ENCODE measurements around the gene ADORA2B.

DNA sequence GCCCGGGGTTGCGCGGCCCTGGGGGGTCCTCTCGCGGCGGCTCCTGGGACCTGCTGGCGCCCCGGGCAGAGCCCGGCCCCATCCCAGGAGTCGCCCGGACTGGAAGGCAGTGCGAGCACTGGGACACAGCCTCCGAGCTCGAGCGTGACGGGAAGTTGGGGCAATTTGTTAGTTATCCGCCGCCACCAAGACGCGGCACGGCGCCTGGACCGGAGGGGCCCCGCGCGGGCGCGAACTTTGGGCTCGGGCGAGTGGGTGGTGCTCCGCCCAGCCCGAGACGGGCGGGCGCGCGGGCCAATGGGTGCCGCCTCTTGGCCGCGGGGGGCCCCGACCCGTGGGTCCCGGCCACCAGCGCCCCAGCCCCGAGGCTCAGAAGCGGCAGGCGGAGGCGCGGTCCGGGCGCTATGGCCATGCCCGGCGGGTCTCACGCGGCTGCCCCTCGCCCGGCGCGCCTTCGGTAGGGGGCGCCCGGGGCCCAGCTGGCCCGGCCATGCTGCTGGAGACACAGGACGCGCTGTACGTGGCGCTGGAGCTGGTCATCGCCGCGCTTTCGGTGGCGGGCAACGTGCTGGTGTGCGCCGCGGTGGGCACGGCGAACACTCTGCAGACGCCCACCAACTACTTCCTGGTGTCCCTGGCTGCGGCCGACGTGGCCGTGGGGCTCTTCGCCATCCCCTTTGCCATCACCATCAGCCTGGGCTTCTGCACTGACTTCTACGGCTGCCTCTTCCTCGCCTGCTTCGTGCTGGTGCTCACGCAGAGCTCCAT is at the start of gene ADORA2B:
- TF ChIP-seq, protein P1, sequence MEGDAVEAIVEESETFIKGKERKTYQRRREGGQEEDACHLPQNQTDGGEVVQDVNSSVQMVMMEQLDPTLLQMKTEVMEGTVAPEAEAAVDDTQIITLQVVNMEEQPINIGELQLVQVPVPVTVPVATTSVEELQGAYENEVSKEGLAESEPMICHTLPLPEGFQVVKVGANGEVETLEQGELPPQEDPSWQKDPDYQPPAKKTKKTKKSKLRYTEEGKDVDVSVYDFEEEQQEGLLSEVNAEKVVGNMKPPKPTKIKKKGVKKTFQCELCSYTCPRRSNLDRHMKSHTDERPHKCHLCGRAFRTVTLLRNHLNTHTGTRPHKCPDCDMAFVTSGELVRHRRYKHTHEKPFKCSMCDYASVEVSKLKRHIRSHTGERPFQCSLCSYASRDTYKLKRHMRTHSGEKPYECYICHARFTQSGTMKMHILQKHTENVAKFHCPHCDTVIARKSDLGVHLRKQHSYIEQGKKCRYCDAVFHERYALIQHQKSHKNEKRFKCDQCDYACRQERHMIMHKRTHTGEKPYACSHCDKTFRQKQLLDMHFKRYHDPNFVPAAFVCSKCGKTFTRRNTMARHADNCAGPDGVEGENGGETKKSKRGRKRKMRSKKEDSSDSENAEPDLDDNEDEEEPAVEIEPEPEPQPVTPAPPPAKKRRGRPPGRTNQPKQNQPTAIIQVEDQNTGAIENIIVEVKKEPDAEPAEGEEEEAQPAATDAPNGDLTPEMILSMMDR (IDR thresholded peaks at IDR 0.05; ENCODE audit: poor library complexity): peak; percentile 48
- TF ChIP-seq EZH2 (IDR thresholded peaks at IDR 0.05; ENCODE audit: borderline replicate concordance): no peak

Data from hepatocyte (in vitro differentiated cells).